Measurements from ENCODE around the gene MPZL2.

DNA sequence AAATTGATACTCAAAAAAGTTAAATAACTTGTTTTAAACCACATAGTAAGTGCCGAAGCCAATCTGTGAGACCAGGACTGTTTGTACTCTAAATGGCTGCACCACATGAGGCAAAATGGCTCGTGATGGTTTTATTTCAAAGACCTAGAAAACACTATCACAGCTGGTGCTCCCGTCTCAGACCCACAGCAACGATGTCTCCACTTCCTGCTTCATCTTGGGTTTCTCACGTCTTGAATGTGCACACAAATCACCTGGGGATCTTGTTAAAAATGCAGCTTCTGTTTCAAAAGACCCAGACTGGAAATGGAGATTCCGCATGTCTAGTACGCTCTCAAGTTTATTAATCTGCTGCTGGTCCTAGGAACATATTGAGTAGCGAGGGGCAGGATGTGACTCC lies 41.6 kb upstream of the MPZL2 start:
- TF ChIP-seq, protein P1, sequence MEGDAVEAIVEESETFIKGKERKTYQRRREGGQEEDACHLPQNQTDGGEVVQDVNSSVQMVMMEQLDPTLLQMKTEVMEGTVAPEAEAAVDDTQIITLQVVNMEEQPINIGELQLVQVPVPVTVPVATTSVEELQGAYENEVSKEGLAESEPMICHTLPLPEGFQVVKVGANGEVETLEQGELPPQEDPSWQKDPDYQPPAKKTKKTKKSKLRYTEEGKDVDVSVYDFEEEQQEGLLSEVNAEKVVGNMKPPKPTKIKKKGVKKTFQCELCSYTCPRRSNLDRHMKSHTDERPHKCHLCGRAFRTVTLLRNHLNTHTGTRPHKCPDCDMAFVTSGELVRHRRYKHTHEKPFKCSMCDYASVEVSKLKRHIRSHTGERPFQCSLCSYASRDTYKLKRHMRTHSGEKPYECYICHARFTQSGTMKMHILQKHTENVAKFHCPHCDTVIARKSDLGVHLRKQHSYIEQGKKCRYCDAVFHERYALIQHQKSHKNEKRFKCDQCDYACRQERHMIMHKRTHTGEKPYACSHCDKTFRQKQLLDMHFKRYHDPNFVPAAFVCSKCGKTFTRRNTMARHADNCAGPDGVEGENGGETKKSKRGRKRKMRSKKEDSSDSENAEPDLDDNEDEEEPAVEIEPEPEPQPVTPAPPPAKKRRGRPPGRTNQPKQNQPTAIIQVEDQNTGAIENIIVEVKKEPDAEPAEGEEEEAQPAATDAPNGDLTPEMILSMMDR (IDR thresholded peaks at IDR 0.05), result no peak
- TF ChIP-seq POLR2A (IDR thresholded peaks at IDR 0.05), result no peak
